HG03196 (cell line): ENCODE results near the gene ZNF514.
"Not testable (repeated sequence)": the region's sequence is repeated elsewhere in the genome, so short reads cannot be mapped to it uniquely, and the experiment has no call there.

Experiments
- ATAC-seq: cut with Tn5 transposase; IDR thresholded peaks from one replicate; pipeline ENCODE4 v1.9.1; 2021; ENCODE audit not compliant: unreplicated experiment

The ZNF514 gene

GRCh38 chr2:95143838-95144237 lies 15.8 kb downstream of the ZNF514 start:
- no peak for ATAC-seq

- ATAC-seq, result no peak
Measured at GRCh38 chr2:95138702-95139101, 20.9 kb downstream of the ZNF514 start.

- peak; percentile 7 for ATAC-seq
Measured at GRCh38 chr2:95122197-95122551, 37.5 kb downstream of the ZNF514 start.

- peak; percentile 89 for ATAC-seq
Measured at GRCh38 chr2:95121407-95122196, 38.0 kb downstream of the ZNF514 start, which contains the start of gene MRPS5. Gene MRPS5 (minus strand): TSS chr2:95121808. CDS start chr2:95121791, 17 bp downstream.

GRCh38 chr2:95121093-95121406 lies 38.6 kb downstream of the ZNF514 start:
- no peak for ATAC-seq

GRCh38 chr2:95115418-95115817 lies 44.2 kb downstream of the ZNF514 start:
- ATAC-seq, result peak; percentile 82

- ATAC-seq, result no peak
Measured at GRCh38 chr2:95113464-95113863, 46.2 kb downstream of the ZNF514 start.

- no peak for ATAC-seq
Measured at GRCh38 chr2:95110395-95110794, 49.3 kb downstream of the ZNF514 start.

GRCh38 chr2:95109260-95109659 lies 50.4 kb downstream of the ZNF514 start:
- ATAC-seq, result no peak

GRCh38 chr2:95106081-95106480 lies 53.6 kb downstream of the ZNF514 start:
- no peak for ATAC-seq

- no peak for ATAC-seq
Measured at GRCh38 chr2:95104606-95105005, 55.0 kb downstream of the ZNF514 start.

GRCh38 chr2:95099910-95100309 lies 59.7 kb downstream of the ZNF514 start:
- ATAC-seq, result no peak

GRCh38 chr2:95098273-95098672 lies 61.4 kb downstream of the ZNF514 start:
- not testable (repeated sequence) for ATAC-seq
